ENCODE results near the gene NEAT1.

NEAT1 gene

GRCh38 chr11:65388731-65389130 is 33.9 kb upstream of the NEAT1 start:
- FAIRE-seq = peak; percentile 5
- DNase-seq (ENCODE audit: insufficient read length, low spot score) = no peak
- no peak for TF ChIP-seq POLR2A (IDR thresholded peaks at IDR 0.05; ENCODE audit: low read depth, low read length)
- no peak for TF ChIP-seq PAX5 (IDR thresholded peaks at IDR 0.05; ENCODE audit: insufficient read depth, low read length, severe bottlenecking)
- no peak for TF ChIP-seq POU2F2 (IDR thresholded peaks at IDR 0.05; ENCODE audit: low read depth, low read length)
- TF ChIP-seq POLR2AphosphoS5 (IDR thresholded peaks at IDR 0.05; ENCODE audit: low read depth, low read length) = no peak
- no peak for TF ChIP-seq TAF1 (IDR thresholded peaks at IDR 0.05; ENCODE audit: low read depth, low read length)
- no peak for TF ChIP-seq SPI1 (IDR thresholded peaks at IDR 0.05; ENCODE audit: low read depth, low read length)

DNA sequence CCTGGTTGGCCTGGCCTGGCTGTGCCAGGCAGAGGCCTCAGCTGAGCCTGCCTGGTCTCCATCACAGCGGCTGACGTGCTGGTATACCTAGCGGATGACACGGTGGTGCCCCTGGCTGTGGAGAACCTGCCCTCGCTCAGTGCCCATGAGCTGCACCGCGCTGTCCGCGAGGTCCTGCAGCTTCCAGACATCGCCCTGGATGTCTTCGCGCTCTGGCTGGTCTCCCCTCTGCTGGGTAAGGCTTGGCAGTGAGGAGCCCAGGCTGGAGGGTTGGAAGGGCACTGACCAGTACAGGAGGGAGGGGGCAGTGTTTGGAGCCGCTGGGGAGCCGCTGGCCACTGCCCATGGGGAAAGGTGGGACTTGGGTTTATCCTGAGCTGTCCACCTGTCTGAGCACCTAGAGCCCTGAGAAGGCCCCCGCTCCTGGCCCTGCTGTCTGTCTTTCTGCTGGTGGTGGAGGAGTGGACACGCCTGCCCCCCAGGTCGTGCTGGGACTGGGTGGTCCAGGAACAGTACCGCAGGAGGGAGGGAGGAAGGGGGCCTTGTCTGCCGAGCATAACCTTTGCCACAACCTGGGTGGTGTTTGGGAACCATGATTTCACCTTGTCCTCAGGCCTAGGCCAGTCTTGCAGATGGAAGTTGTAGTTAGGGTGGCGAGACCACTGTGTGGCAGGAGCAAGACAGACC is 33.2 kb upstream of the NEAT1 start:
- FAIRE-seq (no peak), DNase-seq (ENCODE audit: insufficient read length, low spot score) (no peak)
- no peak for TF ChIP-seq PAX5 (IDR thresholded peaks at IDR 0.05; ENCODE audit: insufficient read depth, low read length, severe bottlenecking)
- no peak for TF ChIP-seq POLR2A (IDR thresholded peaks at IDR 0.05; ENCODE audit: low read depth, low read length)
- no peak for TF ChIP-seq TAF1 (IDR thresholded peaks at IDR 0.05; ENCODE audit: low read depth, low read length)
- TF ChIP-seq POU2F2 (IDR thresholded peaks at IDR 0.05; ENCODE audit: low read depth, low read length) = no peak
- no peak for TF ChIP-seq POLR2AphosphoS5 (IDR thresholded peaks at IDR 0.05; ENCODE audit: low read depth, low read length)
- TF ChIP-seq SPI1 (IDR thresholded peaks at IDR 0.05; ENCODE audit: low read depth, low read length) = no peak

- DNase-seq (ENCODE audit: insufficient read length, low spot score) (no peak), FAIRE-seq (no peak)
- TF ChIP-seq POU2F2 (IDR thresholded peaks at IDR 0.05; ENCODE audit: low read depth, low read length) = no peak
- TF ChIP-seq PAX5 (IDR thresholded peaks at IDR 0.05; ENCODE audit: insufficient read depth, low read length, severe bottlenecking) = no peak
- TF ChIP-seq POLR2A (IDR thresholded peaks at IDR 0.05; ENCODE audit: low read depth, low read length) = no peak
- TF ChIP-seq SPI1 (IDR thresholded peaks at IDR 0.05; ENCODE audit: low read depth, low read length) = no peak
- no peak for TF ChIP-seq TAF1 (IDR thresholded peaks at IDR 0.05; ENCODE audit: low read depth, low read length)
- TF ChIP-seq POLR2AphosphoS5 (IDR thresholded peaks at IDR 0.05; ENCODE audit: low read depth, low read length) = no peak
Observed at GRCh38 chr11:65390099-65390941, 32.3 kb upstream of the NEAT1 start.

DNA sequence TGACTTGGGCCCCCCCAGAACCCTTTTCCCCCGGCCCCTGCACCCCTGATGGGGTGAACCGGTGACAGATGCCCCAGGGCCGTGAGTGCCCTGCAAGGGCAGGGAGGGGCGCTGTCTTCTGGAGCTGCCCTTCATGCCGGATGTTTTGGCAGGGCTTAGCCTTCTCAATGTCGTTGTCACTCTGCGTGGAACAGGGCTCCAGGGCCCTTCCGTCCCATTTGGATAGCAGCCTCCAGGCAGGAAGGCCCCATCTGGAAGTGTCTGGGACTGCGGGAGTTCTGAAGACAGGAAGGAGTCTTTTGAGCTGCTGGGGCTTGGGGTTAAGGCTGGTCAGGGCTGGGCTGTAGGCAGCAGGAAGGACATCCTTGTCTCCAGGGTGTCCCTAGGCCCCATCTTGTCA is 31.6 kb upstream of the NEAT1 start:
- no peak for DNase-seq (ENCODE audit: insufficient read length, low spot score)

DNA sequence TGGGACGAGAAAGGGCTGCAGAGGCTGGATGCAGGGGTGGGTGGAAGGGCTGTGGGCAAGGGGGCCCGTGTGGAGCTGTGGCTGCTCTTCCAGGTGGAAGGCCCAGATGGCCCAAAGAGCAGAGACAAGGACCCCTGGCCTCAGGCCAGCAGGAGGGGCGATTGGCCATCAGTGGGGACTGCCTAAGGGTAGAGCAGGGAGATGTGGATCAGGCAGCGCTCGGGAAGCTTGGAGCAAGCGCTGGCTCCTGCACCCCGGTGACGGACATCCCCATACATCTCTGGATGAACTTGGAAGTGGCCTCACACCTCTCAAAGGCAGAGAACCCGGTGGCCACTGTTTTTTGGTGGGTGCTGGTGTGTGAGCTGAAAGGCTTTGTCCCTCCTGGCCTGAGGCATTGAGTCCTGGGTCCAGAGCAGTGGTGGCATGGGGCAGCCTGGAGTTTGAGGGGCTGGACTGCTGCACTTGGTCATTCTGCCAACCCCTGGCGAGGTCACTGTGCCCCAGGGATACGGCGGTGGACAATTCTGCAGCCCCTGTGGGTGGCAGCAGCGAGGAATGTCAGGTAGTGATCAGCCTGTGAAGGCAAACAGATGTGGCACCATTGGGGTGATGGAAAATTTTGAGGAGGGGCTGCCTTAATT is 30.3 kb upstream of the NEAT1 start:
- FAIRE-seq = no peak
- TF ChIP-seq POLR2A (IDR thresholded peaks at IDR 0.05; ENCODE audit: low read depth, low read length) = no peak
- TF ChIP-seq POLR2AphosphoS5 (IDR thresholded peaks at IDR 0.05; ENCODE audit: low read depth, low read length) = no peak
- TF ChIP-seq PAX5 (IDR thresholded peaks at IDR 0.05; ENCODE audit: insufficient read depth, low read length, severe bottlenecking) = no peak
- no peak for TF ChIP-seq TAF1 (IDR thresholded peaks at IDR 0.05; ENCODE audit: low read depth, low read length)
- no peak for TF ChIP-seq SPI1 (IDR thresholded peaks at IDR 0.05; ENCODE audit: low read depth, low read length)
- TF ChIP-seq POU2F2 (IDR thresholded peaks at IDR 0.05; ENCODE audit: low read depth, low read length) = no peak
- no peak for DNase-seq (ENCODE audit: insufficient read length, low spot score)

More for the DNA sequence above, 31.6 kb upstream of the NEAT1 start:
- TF ChIP-seq PAX5 (IDR thresholded peaks at IDR 0.05; ENCODE audit: insufficient read depth, low read length, severe bottlenecking) (no peak), SPI1 (IDR thresholded peaks at IDR 0.05; ENCODE audit: low read depth, low read length) (no peak), POU2F2 (IDR thresholded peaks at IDR 0.05; ENCODE audit: low read depth, low read length) (no peak), TAF1 (IDR thresholded peaks at IDR 0.05; ENCODE audit: low read depth, low read length) (no peak), POLR2AphosphoS5 (IDR thresholded peaks at IDR 0.05; ENCODE audit: low read depth, low read length) (no peak), POLR2A (IDR thresholded peaks at IDR 0.05; ENCODE audit: low read depth, low read length) (no peak)
- no peak for FAIRE-seq

GRCh38 chr11:65392899-65393298 is 29.7 kb upstream of the NEAT1 start:
- no peak for TF ChIP-seq POLR2AphosphoS5 (IDR thresholded peaks at IDR 0.05; ENCODE audit: low read depth, low read length)
- no peak for TF ChIP-seq POU2F2 (IDR thresholded peaks at IDR 0.05; ENCODE audit: low read depth, low read length)
- no peak for TF ChIP-seq PAX5 (IDR thresholded peaks at IDR 0.05; ENCODE audit: insufficient read depth, low read length, severe bottlenecking)
- no peak for TF ChIP-seq SPI1 (IDR thresholded peaks at IDR 0.05; ENCODE audit: low read depth, low read length)
- TF ChIP-seq TAF1 (IDR thresholded peaks at IDR 0.05; ENCODE audit: low read depth, low read length) = no peak
- no peak for TF ChIP-seq POLR2A (IDR thresholded peaks at IDR 0.05; ENCODE audit: low read depth, low read length)
- FAIRE-seq (no peak), DNase-seq (ENCODE audit: insufficient read length, low spot score) (no peak)

GRCh38 chr11:65393513-65394079 is 29.0 kb upstream of the NEAT1 start:
- FAIRE-seq (no peak), DNase-seq (ENCODE audit: insufficient read length, low spot score) (no peak)
- no peak for TF ChIP-seq POU2F2 (IDR thresholded peaks at IDR 0.05; ENCODE audit: low read depth, low read length)
- no peak for TF ChIP-seq TAF1 (IDR thresholded peaks at IDR 0.05; ENCODE audit: low read depth, low read length)
- no peak for TF ChIP-seq POLR2A (IDR thresholded peaks at IDR 0.05; ENCODE audit: low read depth, low read length)
- TF ChIP-seq SPI1 (IDR thresholded peaks at IDR 0.05; ENCODE audit: low read depth, low read length) = no peak
- TF ChIP-seq POLR2AphosphoS5 (IDR thresholded peaks at IDR 0.05; ENCODE audit: low read depth, low read length) = no peak
- TF ChIP-seq PAX5 (IDR thresholded peaks at IDR 0.05; ENCODE audit: insufficient read depth, low read length, severe bottlenecking) = no peak

GRCh38 chr11:65394125-65394536 is 28.5 kb upstream of the NEAT1 start:
- no peak for TF ChIP-seq PAX5 (IDR thresholded peaks at IDR 0.05; ENCODE audit: insufficient read depth, low read length, severe bottlenecking)
- no peak for TF ChIP-seq SPI1 (IDR thresholded peaks at IDR 0.05; ENCODE audit: low read depth, low read length)
- no peak for TF ChIP-seq POLR2A (IDR thresholded peaks at IDR 0.05; ENCODE audit: low read depth, low read length)
- no peak for TF ChIP-seq POU2F2 (IDR thresholded peaks at IDR 0.05; ENCODE audit: low read depth, low read length)
- no peak for TF ChIP-seq POLR2AphosphoS5 (IDR thresholded peaks at IDR 0.05; ENCODE audit: low read depth, low read length)
- TF ChIP-seq TAF1 (IDR thresholded peaks at IDR 0.05; ENCODE audit: low read depth, low read length) = no peak
- FAIRE-seq (no peak), DNase-seq (ENCODE audit: insufficient read length, low spot score) (no peak)

Measured in GM12891 (cell line).